Stimulated activated CD4-positive, alpha-beta T cell treated with anti-CD3 and anti-CD28 coated beads, TNF-alpha, amount 100 ng/mL, for 48 hours (primary cell): ENCODE data around the gene BUB1B.
"Not testable (repeated sequence)": the region's sequence is repeated elsewhere in the genome, so short reads cannot be mapped to it uniquely, and the experiment has no call there.

Source experiments
- DNase-seq, 3 donors: peaks; one replicate each; pipeline ENCODE4 v3.0.0-alpha.2; 2020; ENCODE audit warnings: low read depth in 3 of 3

The BUB1B gene

DNA sequence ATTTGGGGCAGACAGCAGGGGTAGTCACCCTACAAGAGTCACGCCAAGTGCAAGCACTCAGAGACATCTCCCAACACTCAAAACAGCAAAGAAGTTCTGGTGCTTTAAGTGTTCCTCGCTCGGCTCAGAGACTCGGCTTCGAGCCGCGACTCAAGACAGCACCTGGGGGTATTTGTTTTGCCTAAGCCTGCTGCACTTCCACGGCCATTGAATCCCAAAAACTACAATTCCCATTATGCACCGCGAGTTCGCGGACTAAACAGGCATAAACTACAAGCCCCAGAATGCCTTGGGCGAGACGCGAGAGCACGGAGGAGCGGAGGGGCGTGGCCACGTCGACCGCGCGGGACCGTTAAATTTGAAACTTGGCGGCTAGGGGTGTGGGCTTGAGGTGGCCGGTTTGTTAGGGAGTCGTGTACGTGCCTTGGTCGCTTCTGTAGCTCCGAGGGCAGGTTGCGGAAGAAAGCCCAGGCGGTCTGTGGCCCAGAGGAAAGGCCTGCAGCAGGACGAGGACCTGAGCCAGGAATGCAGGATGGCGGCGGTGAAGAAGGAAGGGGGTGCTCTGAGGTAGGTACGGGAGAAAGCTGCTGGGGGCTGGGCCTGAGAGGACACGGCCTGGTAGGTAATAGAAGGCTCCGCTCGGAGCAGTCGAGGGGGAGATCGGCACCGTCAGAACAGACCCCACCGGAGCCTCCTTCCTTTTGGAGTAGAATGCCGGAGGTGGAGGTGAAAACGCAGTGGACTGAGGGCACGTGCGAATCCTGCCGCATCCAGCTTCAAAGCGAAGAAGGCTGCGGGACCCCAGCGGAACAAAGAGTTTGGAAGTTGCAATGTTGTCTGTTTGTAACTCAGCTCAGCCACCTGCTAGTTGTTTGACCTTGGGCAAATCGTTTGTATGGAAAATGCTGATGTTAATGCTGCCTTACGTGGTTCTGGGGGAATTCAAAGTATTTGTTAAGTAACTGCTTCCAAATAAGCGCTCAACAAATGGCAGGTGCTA is at the start of gene BUB1B:
Gene BUB1B (plus strand): TSS at position 381 of the 1,000 bp plus-strand sequence. CDS start 152 bp downstream, at position 533.
- peak; percentile 87 to 94 (median 87) for DNase-seq

GRCh38 chr15:40111888-40112287 is 49.0 kb upstream of the BUB1B start:
- no peak for DNase-seq

DNA sequence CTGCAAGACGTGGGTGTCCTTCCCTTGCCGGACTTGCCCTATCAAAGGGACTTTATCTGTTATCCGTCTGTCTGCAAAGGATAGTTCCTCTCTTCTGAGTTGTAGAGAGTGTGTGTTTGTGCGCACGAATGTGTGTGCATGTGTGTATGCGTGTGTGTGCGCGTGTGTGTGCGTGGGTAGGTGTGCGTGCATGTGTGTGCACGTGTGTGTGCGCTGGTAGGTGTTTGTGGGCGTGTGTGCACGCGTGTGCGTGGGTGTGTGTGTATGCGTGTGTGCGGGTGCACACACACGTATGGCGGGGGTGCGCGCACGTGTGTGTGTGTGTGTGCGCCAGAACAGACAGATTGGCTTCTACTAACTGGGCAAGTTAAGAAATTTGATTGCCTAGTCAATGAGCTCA is 48.1 kb upstream of the BUB1B start:
- no peak for DNase-seq

DNA sequence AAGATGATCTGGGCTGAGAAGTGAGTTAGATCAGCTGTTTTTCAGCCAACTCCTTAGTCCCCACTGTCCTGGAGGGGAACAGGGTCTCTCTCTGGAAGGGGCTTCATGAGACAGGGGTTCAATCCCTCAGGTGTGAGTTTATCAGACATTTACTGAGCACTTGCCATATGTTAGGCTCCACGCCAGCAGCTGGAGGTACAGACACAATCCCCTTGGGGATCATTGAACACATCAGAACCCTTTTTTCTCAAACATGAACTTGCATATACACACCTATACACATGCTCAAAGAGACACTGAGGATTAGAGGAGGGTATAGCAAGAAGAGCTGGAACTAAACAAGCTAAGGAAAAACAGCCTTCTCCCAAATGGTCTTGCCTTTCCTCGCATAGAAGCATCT is 46.7 kb upstream of the BUB1B start:
- no peak for DNase-seq

DNA sequence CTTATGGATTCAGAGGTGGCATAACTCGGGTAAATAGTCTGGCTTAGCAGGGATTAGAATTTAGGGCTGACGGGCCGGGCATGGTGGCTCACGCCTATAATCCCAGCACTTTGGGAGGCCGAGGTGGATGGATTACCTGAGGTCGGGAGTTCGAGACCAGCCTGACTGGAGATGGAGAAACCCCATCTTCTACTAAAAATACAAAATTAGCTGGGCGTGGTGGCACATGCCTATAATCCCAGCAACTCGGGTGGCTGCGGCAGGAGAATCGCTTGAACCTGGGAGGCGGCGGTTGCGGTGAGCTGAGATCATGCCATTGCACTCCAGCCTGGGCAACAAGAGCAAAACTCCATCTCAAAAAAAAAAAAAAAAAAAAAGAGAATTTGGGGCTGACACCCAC is 45.8 kb upstream of the BUB1B start:
- DNase-seq, result not testable (repeated sequence)

- no peak for DNase-seq
Observed at GRCh38 chr15:40115670-40116093, 45.2 kb upstream of the BUB1B start.

GRCh38 chr15:40118473-40118872 is 42.4 kb upstream of the BUB1B start:
- no peak for DNase-seq

DNA sequence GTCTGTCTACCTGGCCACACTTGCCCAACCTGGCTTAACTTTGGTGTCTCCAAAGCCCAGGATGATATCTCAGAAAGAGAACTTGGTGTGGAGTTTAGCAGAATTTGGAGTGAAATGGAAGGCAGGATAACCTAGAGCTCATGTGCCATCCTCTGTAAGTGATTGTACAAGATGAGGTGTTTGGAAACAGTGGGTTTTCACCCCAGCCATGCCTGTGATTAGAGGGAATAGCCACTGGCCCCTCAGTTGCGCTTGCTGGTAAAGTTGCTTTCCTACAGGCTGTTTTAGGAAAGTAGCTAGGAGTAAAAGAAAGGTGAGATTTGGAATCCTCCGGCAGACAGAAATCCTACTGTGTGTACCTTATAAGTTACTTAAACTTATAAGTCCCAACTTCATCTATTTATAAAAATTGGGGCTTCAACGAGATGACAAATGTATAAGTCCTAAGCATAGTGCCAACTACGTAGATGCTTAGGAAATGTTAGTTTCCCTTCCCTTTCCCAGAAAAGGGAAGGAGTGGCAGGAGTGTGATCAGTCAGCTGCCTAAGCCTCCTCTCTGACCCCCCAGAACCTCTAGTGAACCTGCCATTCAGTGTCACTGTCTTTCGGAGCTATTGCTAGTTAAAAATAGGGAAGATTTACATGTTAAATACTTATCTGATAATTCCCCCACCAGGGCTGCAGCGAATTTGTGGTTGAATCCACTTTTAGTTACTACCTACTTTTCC is 38.8 kb upstream of the BUB1B start:
- DNase-seq, result no peak

GRCh38 chr15:40122989-40123388 is 37.9 kb upstream of the BUB1B start:
- not testable (repeated sequence) for DNase-seq

GRCh38 chr15:40123863-40124262 is 37.0 kb upstream of the BUB1B start:
- not testable (repeated sequence) for DNase-seq

DNA sequence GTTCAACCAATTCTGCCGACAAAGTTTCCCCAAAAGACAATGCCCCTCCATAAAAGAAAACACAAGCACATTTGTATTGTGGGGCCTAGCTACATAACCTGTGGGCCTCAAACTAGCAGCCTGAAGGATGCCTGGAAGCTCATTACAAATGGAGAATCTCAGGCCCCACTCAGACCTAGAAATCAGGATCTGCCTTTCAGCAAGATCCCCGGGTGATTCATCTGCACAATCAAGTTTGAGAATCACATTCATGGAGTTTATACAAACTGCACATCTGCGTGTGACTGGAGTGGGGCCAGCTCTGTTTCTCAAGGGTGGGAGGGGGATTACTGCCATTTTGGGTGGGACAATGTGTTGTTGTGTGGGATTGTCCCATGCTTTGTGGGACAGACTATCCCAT is 36.5 kb upstream of the BUB1B start:
- DNase-seq, result not testable (repeated sequence)

GRCh38 chr15:40124807-40125285 is 36.0 kb upstream of the BUB1B start:
- not testable (repeated sequence) for DNase-seq

DNA sequence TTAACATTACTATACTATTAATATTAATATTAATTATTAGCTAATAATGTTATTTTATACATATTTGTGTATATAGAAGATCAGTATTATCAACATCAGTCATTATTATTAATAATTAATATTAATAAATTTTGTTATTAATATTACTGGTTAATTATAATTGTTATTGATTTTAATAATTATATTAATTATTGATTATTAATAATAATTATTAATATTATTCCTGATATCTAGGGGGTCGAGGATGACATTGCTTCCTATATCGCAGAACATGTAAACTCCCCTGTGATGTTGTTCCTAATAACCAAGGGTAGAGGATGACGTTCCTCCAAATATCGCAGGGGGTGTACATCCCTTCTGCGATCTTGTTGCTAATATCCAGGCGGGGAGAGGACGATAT is 34.9 kb upstream of the BUB1B start:
- no peak for DNase-seq

- no peak for DNase-seq
Observed at GRCh38 chr15:40128766-40129660, 31.9 kb upstream of the BUB1B start.

DNA sequence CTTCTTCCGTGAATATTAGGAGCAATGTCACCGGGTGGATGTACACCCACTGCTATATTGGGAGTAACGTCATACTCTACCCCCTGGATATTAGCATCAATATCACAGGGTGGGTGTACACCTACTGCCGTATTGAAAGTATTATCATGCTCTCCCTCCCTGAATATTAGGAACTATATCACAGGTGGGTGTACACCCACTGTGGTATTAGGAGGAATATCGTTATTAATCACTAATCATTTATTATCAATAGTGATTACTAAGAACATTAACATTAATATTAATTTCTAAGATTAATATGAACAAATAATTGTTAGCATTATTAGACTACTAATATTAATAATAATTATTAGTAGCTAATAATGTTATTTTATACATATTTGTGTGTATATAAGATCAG is 30.8 kb upstream of the BUB1B start:
- no peak for DNase-seq

- DNase-seq, result no peak
Observed at GRCh38 chr15:40130799-40131502, 29.9 kb upstream of the BUB1B start.

- no peak for DNase-seq
Observed at GRCh38 chr15:40133544-40133943, 27.3 kb upstream of the BUB1B start.

GRCh38 chr15:40134885-40135284 is 26.0 kb upstream of the BUB1B start:
- no peak for DNase-seq

DNA sequence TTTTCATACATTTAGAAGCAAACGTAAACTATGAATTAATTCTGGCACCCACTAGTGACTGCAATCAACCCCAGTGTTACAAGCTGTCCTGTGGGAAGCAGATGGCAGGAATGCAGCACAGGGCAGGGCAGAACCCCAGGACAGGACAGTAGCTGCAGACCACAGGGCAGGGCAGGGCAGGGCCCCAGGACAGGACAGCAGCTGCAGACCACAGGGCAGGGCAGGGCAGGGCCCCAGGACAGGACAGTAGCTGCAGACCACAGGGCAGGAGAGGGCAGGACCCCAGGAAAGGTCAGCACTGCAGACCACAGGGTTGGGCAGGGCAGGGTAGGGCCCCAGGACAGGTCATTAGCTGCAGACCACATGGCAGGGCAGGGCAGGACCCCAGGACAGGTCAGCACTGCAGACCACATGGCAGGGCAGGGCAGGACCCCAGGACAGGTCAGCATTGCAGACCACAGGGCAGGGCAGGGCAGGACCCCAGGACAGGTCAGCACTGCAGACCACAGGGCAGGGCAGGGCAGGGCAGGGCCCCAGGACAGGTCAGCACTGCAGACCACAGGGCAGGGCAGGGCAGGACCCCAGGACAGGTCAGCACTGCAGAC is 24.9 kb upstream of the BUB1B start:
- DNase-seq, result not testable (repeated sequence)
